Measurements from ENCODE around the gene CCDC187. TPM values are rescaled to one million over a fixed set of nuclear protein-coding genes. Genes with fewer than 3 reads are reported as not detected.

Gene CCDC187
- total and polyA plus RNA-seq, 4 experiments from 2014 or later, result not detected

DNA sequence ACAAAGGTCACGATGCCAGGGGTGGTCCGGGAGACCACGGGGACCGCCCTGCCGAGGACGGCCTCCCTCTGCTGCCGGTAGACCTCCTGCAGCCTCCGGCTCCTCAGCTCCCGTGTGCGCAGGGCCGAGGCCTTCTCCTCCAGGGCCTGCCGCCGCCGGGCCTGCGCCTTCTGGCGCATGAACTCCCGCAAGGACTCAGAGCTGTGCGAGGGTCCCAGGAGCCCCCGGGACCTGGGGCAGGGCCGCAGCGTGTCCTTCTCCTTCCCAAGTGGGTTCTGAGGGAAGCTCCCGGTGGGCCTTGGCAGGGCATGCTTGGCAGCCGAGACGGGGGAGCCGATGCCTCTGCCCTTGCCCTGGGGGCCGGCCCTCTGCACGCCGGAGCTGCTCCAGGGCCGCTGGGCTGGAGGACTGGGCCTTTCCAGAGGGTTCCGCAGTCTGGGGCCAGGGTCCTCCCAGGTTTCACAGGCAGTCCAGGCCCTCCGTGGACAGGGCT, 13.3 kb downstream of the CCDC187 start:
- no peak for DNase-seq
- Histone ChIP-seq H3K4me1 (ENCODE audit: insufficient read depth, low read length) (no peaks in the 10 kb centered on the region), H3K27ac (ENCODE audit: low read depth, low read length) (no peak overlapping the region), H3K9me3 (ENCODE audit: control insufficient read depth in 1 of 2, low read length in 2 of 2) (no peaks in the 10 kb centered on the region), H3K36me3 (ENCODE audit: insufficient read depth, low read length) (no peaks in the 10 kb centered on the region), H3K27me3 (ENCODE audit: insufficient read depth, low read length) (no peaks in the 10 kb centered on the region), H3K4me3 (ENCODE audit: low read length in 2 of 2) (no peak overlapping the region)
- CTCF ChIA-PET (ENCODE audit: partially characterized antibody), result no interaction called here
- intact Hi-C loops (cut with micrococcal nuclease), result no loop called here
- Mint-ChIP-seq H3K4me3 (no peak overlapping the region), H3K4me1 (no peaks in the 10 kb centered on the region), H3K27ac (no peak overlapping the region), H3K27me3 (peaks cover 4 to 5% of the 10 kb centered on the region in 2 donors), H3K36me3 (no peaks in the 10 kb centered on the region), H3K9me3 (no peaks in the 10 kb centered on the region)
- POLR2A ChIA-PET (ENCODE audit: partially characterized antibody), result no interaction called here

DNA sequence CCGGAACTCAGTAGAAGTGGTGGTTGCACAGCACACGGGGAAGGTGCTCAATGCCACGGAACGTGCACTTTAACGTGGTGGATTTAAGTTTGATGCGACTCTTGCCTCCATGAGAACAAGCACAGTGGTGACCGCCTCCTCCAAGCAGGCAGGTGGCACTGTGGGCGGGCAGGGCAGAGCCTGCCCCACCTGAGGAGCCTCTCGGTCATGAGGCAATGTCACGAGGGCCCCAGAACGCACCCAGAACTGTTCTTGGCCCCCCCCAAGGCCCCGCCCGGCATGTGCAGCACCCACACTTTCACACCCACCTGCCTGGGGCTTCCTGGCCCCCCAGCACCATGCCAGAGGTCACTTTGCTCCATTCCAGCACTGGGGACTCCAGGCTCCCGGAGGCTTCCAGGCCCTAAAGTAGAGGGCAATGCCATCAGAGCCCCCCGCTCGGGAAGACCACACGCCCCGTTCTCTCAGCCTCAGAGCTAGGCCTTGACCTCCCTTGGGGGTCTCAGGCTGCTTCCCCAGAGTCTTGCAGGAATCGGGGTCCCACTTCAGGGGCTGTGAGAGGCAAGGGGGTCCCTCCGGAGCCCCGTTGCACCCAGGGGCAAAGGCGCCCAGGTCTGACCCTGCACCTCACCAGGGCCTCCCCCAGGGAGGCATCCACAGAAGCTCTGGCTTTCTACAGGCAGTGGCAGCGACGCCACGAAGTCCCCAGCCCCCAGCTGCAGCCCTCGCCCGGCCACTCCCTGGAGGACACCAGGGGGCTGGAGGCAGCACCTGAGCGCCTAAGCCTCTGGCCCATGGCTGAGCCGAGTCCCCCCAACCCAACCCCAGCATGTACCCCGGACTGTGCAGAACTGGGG, 14.0 kb downstream of the CCDC187 start:
- H3K27me3 ChIP-seq (ENCODE audit: insufficient read depth, low read length), result no peaks in the 10 kb centered on the region
- no peak for DNase-seq
- no peaks in the 10 kb centered on the region for H3K36me3 ChIP-seq (ENCODE audit: insufficient read depth, low read length)
- POLR2A ChIA-PET (ENCODE audit: partially characterized antibody), result no interaction called here
- Mint-ChIP-seq H3K27me3 (peaks cover 4 to 5% of the 10 kb centered on the region in 2 donors), H3K4me3 (no peak overlapping the region), H3K27ac (no peak overlapping the region), H3K9me3 (no peaks in the 10 kb centered on the region), H3K36me3 (no peaks in the 10 kb centered on the region), H3K4me1 (no peaks in the 10 kb centered on the region)
- no peak overlapping the region for H3K4me3 ChIP-seq (ENCODE audit: low read length in 2 of 2)
- intact Hi-C loops (cut with micrococcal nuclease), result loop anchor here (10.0 kb wide), 1 partner anchor 685 kb away; no protein-coding TSS in a partner anchor
- H3K27ac ChIP-seq (ENCODE audit: low read depth, low read length), result no peak overlapping the region
- H3K4me1 ChIP-seq (ENCODE audit: insufficient read depth, low read length), result no peaks in the 10 kb centered on the region
- CTCF ChIA-PET (ENCODE audit: partially characterized antibody), result no interaction called here
- H3K9me3 ChIP-seq (ENCODE audit: control insufficient read depth in 1 of 2, low read length in 2 of 2), result no peaks in the 10 kb centered on the region

DNA sequence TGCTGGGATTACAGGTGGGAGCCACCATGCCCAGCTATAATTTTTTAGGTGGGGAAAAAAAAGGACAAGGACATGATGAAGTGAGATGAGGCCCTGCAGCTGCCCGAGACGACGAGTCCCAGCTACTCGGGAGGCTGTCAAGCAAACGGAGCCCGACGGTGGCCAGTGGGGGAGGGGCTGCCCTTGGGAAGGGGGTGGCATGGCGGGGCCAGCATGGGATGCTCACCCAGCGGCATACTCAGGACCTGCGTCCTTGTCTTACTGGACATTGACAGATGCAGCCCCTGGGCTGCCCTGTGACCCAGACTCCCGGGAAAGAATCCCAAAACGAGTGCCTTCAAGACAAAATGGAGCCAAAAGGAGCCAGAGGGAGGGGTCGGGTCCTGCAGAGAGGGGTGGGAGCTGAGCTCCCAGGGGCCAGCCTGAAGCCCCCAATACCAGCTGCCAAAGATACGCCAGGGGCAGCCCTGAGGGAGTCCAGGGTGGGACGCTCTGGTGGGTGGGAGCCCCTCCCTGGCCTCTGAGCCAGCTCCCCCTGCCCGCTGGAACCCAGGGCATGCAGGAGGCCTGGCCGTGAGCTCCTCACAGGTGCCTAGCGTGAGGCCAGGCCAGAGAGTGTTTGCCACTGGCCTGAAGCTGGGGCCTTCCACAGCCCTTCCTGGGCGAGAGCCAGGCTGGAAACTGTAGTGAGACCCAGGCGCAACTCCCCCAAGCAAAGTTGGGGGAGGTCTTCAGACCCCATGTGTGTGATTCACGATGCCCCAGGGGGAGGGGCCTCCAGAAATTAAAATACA, 15.7 kb downstream of the CCDC187 start:
- Histone ChIP-seq H3K27ac (ENCODE audit: low read depth, low read length) (no peak overlapping the region), H3K36me3 (ENCODE audit: insufficient read depth, low read length) (no peaks in the 10 kb centered on the region), H3K4me3 (ENCODE audit: low read length in 2 of 2) (no peak overlapping the region), H3K27me3 (ENCODE audit: insufficient read depth, low read length) (no peaks in the 10 kb centered on the region), H3K4me1 (ENCODE audit: insufficient read depth, low read length) (peaks cover 6% of the 10 kb centered on the region), H3K9me3 (ENCODE audit: control insufficient read depth in 1 of 2, low read length in 2 of 2) (no peaks in the 10 kb centered on the region)
- no peak for DNase-seq
- intact Hi-C loops (cut with micrococcal nuclease), result loop anchor here (10.0 kb wide), 1 partner anchor 683 kb away; no protein-coding TSS in a partner anchor
- H3K9me3 Mint-ChIP-seq, result no peaks in the 10 kb centered on the region
- H3K27me3 Mint-ChIP-seq, result peaks cover 4 to 8% of the 10 kb centered on the region in 2 donors
- H3K36me3 Mint-ChIP-seq, result no peaks in the 10 kb centered on the region
- ChIA-PET CTCF (ENCODE audit: partially characterized antibody) (no interaction called here), POLR2A (ENCODE audit: partially characterized antibody) (no interaction called here)
- H3K4me3 Mint-ChIP-seq, result no peak overlapping the region
- peaks cover 0 to 4% (median 3%) of the 10 kb centered on the region in 4 donors for H3K4me1 Mint-ChIP-seq
- no peak overlapping the region for H3K27ac Mint-ChIP-seq

DNA sequence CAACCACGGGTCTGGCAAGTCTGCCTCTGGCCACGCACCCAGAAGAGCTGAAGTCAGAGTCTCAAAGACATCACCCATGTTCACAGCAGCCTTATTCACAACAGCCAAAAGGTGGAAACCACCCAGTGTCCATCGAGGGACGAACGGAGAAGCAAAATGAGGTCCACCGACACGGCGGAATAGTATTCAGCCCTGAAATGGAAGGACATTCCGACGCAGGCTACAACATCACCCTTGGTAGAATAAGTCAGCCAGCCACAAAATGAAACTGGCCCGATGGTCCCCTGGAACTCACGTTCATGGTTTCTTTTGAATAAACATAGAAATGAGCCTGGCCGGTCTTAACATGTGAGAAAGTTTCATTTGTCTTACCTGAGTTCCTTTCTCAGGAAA, 16.9 kb downstream of the CCDC187 start:
- no peaks in the 10 kb centered on the region for H3K36me3 Mint-ChIP-seq
- no peaks in the 10 kb centered on the region for H3K36me3 ChIP-seq (ENCODE audit: insufficient read depth, low read length)
- DNase-seq, result no peak
- no peak overlapping the region for H3K27ac ChIP-seq (ENCODE audit: low read depth, low read length)
- no peak overlapping the region for H3K27ac Mint-ChIP-seq
- peaks cover 4 to 8% of the 10 kb centered on the region in 2 donors for H3K27me3 Mint-ChIP-seq
- H3K4me3 ChIP-seq (ENCODE audit: low read length in 2 of 2), result no peak overlapping the region
- no peaks in the 10 kb centered on the region for H3K9me3 ChIP-seq (ENCODE audit: control insufficient read depth in 1 of 2, low read length in 2 of 2)
- H3K4me3 Mint-ChIP-seq, result no peak overlapping the region
- no peaks in the 10 kb centered on the region for H3K9me3 Mint-ChIP-seq
- ChIA-PET CTCF (ENCODE audit: partially characterized antibody) (no interaction called here), POLR2A (ENCODE audit: partially characterized antibody) (no interaction called here)
- H3K4me1 Mint-ChIP-seq, result peaks cover 0 to 4% (median 3%) of the 10 kb centered on the region in 4 donors
- peaks cover 6% of the 10 kb centered on the region for H3K4me1 ChIP-seq (ENCODE audit: insufficient read depth, low read length)
- intact Hi-C loops (cut with micrococcal nuclease), result loop anchor here (10.0 kb wide), 1 partner anchor 682 kb away; no protein-coding TSS in a partner anchor
- no peaks in the 10 kb centered on the region for H3K27me3 ChIP-seq (ENCODE audit: insufficient read depth, low read length)

DNA sequence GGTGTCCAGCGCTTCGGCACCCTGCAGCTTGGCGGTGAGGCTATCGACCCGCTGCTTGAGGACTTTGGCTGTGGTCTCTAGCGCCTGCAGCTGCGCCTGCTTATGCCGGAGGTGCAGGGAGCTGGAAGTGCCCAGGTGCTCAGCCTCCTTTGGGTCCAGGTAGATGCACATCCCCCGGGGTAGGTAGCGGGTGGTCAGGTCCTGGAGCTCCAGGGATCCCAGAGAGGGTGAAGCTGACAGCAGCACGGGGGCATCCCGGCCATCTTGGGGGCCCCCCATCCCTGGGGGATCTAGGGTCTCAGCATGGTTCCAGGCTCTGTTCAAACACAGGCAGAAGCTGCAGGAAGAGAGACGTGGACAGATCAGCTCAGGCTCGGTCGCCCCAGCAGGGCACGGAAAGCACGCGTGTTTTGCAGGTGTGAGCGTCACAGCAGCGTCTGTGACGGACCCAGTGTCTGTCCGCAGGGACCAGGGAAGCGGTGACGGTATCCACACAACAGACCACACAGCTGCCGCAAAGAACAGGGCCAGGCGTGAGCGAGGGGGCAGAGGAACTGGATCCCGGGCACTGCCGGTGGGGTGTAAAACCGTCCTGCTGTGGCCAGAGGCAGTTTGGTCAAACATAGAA, 17.4 kb downstream of the CCDC187 start:
- H3K9me3 ChIP-seq (ENCODE audit: control insufficient read depth in 1 of 2, low read length in 2 of 2), result no peaks in the 10 kb centered on the region
- POLR2A ChIA-PET (ENCODE audit: partially characterized antibody), result no interaction called here
- H3K27me3 ChIP-seq (ENCODE audit: insufficient read depth, low read length), result no peaks in the 10 kb centered on the region
- CTCF ChIA-PET (ENCODE audit: partially characterized antibody), result no interaction called here
- H3K27ac ChIP-seq (ENCODE audit: low read depth, low read length), result no peak overlapping the region
- Mint-ChIP-seq H3K4me1 (peaks cover 0 to 4% (median 3%) of the 10 kb centered on the region in 4 donors), H3K36me3 (no peaks in the 10 kb centered on the region), H3K27ac (no peak overlapping the region), H3K9me3 (no peaks in the 10 kb centered on the region), H3K27me3 (peaks cover 4 to 8% of the 10 kb centered on the region in 2 donors), H3K4me3 (no peak overlapping the region)
- intact Hi-C loops (cut with micrococcal nuclease), result loop anchor here (10.0 kb wide), 1 partner anchor 682 kb away; no protein-coding TSS in a partner anchor
- H3K4me3 ChIP-seq (ENCODE audit: low read length in 2 of 2), result no peak overlapping the region
- peaks cover 6% of the 10 kb centered on the region for H3K4me1 ChIP-seq (ENCODE audit: insufficient read depth, low read length)
- no peaks in the 10 kb centered on the region for H3K36me3 ChIP-seq (ENCODE audit: insufficient read depth, low read length)
- no peak for DNase-seq

DNA sequence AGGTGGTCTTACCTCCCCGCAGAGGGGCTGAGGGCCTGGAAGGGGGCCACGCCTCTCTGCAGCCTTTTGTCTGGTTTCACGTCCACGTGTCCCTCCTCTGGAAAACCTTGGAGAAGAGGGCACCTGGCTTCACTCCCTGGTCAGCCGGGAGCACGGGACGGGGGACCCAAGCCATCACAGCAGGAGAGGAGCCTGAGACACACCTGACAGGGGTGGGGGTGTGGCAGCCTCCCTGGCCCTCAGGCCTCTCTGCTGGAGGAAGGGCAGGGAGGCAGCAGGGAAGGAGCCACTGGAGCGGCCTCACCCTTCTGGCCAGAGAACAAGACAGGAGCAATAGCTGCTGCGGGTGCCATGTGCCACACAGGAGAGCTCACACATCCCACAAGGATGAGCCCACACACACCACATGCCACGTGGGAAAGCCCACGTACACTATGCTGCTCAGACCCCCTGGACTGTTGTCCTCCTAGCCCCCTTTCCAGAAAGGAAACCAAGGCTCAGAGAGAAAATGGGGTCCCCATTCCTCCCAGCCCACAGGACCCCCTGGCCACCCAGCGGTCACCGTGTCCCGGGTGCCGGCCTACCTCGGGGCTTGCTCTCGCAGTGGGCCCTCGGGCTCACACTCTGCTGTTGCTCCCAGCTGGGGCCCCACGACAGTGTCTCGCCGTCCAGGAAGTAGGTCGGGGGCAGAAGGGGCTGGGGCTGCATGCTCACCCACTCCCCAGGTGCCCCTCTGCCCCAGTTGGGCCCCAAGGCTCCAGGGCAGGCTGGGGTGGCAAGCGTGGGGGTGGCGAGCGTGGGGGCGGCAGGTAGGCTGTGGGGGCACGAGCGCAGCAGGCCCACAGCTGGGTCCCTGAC, 18.2 kb downstream of the CCDC187 start:
- no peak for DNase-seq
- POLR2A ChIA-PET (ENCODE audit: partially characterized antibody), result no interaction called here
- peaks cover 0 to 4% (median 3%) of the 10 kb centered on the region in 4 donors for H3K4me1 Mint-ChIP-seq
- intact Hi-C loops (cut with micrococcal nuclease), result loop anchor here (10.0 kb wide), 1 partner anchor 681 kb away; no protein-coding TSS in a partner anchor
- no peaks in the 10 kb centered on the region for H3K27me3 ChIP-seq (ENCODE audit: insufficient read depth, low read length)
- no peak overlapping the region for H3K4me3 ChIP-seq (ENCODE audit: low read length in 2 of 2)
- no peaks in the 10 kb centered on the region for H3K9me3 ChIP-seq (ENCODE audit: control insufficient read depth in 1 of 2, low read length in 2 of 2)
- H3K9me3 Mint-ChIP-seq, result no peaks in the 10 kb centered on the region
- peaks cover 4 to 8% of the 10 kb centered on the region in 2 donors for H3K27me3 Mint-ChIP-seq
- H3K27ac Mint-ChIP-seq, result no peak overlapping the region
- CTCF ChIA-PET (ENCODE audit: partially characterized antibody), result no interaction called here
- no peak overlapping the region for H3K4me3 Mint-ChIP-seq
- no peaks in the 10 kb centered on the region for H3K36me3 Mint-ChIP-seq
- no peak overlapping the region for H3K27ac ChIP-seq (ENCODE audit: low read depth, low read length)
- no peaks in the 10 kb centered on the region for H3K36me3 ChIP-seq (ENCODE audit: insufficient read depth, low read length)
- H3K4me1 ChIP-seq (ENCODE audit: insufficient read depth, low read length), result peaks cover 6% of the 10 kb centered on the region

All from CD4-positive, alpha-beta memory T cell (primary cell).